Ishikawa (cell line): Measurements from ENCODE around the gene LRRTM4.

ENCODE experiments used
- CEBPB ChIP-seq: IDR thresholded peaks from 2 replicates; pipeline ENCODE4 v1.6.1; 2012
- CREB1 ChIP-seq: IDR thresholded peaks from 2 replicates; pipeline ENCODE4 v1.6.1; 2012; ENCODE audit warnings: low read depth
- EGR1 ChIP-seq: IDR thresholded peaks from 2 replicates; pipeline ENCODE4 v1.6.1; 2012
- EP300 ChIP-seq: IDR thresholded peaks from 2 replicates; pipeline ENCODE4 v1.6.1; 2012; ENCODE audit warnings: borderline replicate concordance
- FOXM1 ChIP-seq: IDR thresholded peaks from 2 replicates; pipeline ENCODE4 v1.6.1; 2012; ENCODE audit warnings: low read depth, borderline replicate concordance
- NFIC ChIP-seq: IDR thresholded peaks from 2 replicates; pipeline ENCODE4 v1.6.1; 2012
- RAD21 ChIP-seq: IDR thresholded peaks from 2 replicates; pipeline ENCODE4 v1.6.1; 2012; ENCODE audit warnings: low read depth
- TAF1 ChIP-seq: IDR thresholded peaks from 2 replicates; pipeline ENCODE4 v1.6.1; 2012; ENCODE audit warnings: low read depth, mild to moderate bottlenecking
- TCF12 ChIP-seq: IDR thresholded peaks from 2 replicates; pipeline ENCODE4 v1.6.1; 2012; ENCODE audit warnings: low read depth
- TEAD4 ChIP-seq: IDR thresholded peaks from 2 replicates; pipeline ENCODE4 v1.6.1; 2012
- YY1 ChIP-seq: IDR thresholded peaks from 2 replicates; pipeline ENCODE4 v1.6.1; 2012; ENCODE audit warnings: low read depth
- ZBTB7A ChIP-seq: IDR thresholded peaks from 2 replicates; pipeline ENCODE4 v1.6.1; 2012; ENCODE audit warnings: low read depth
- TF ChIP-seq, protein P1 (sequence below): IDR thresholded peaks from 2 replicates; pipeline ENCODE4 v1.6.1; 2012
- TF ChIP-seq, protein P2 (sequence below): IDR thresholded peaks from 2 replicates; pipeline ENCODE4 v1.6.1; 2012
- TF ChIP-seq, protein P3 (sequence below): IDR thresholded peaks from 2 replicates; pipeline ENCODE4 v1.6.1; 2012; ENCODE audit warnings: low read depth, mild to moderate bottlenecking

The LRRTM4 gene

DNA sequence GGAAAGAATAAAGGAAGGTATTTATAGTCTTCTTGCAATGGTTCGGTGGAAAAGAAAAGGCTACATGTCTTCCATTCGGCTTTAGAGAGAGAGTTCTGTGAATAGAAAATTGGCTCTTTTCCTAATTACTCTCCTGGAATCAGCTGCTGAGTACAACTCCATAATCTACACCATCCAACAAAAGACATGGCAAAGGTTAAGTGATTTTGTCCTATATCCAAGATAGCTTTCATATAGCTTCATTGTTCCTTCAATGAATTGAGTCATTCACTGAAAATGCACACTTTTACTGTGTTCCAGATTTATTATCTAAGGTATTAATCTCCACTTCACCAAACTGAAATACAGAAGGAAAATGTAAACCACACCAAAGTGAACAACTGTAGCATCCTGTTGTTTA, 514.5 kb downstream of the LRRTM4 start:
- TF ChIP-seq EGR1 (no peak), CEBPB (no peak), RAD21 (no peak), TCF12 (no peak), CREB1 (no peak), TEAD4 (no peak), NFIC (no peak), FOXM1 (no peak), EP300 (no peak), YY1 (no peak), TAF1 (no peak), ZBTB7A (no peak)
- TF ChIP-seq, protein P1, sequence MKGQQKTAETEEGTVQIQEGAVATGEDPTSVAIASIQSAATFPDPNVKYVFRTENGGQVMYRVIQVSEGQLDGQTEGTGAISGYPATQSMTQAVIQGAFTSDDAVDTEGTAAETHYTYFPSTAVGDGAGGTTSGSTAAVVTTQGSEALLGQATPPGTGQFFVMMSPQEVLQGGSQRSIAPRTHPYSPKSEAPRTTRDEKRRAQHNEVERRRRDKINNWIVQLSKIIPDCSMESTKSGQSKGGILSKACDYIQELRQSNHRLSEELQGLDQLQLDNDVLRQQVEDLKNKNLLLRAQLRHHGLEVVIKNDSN = no peak
- TF ChIP-seq, protein P2, sequence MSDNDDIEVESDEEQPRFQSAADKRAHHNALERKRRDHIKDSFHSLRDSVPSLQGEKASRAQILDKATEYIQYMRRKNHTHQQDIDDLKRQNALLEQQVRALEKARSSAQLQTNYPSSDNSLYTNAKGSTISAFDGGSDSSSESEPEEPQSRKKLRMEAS = no peak
- TF ChIP-seq, protein P3, sequence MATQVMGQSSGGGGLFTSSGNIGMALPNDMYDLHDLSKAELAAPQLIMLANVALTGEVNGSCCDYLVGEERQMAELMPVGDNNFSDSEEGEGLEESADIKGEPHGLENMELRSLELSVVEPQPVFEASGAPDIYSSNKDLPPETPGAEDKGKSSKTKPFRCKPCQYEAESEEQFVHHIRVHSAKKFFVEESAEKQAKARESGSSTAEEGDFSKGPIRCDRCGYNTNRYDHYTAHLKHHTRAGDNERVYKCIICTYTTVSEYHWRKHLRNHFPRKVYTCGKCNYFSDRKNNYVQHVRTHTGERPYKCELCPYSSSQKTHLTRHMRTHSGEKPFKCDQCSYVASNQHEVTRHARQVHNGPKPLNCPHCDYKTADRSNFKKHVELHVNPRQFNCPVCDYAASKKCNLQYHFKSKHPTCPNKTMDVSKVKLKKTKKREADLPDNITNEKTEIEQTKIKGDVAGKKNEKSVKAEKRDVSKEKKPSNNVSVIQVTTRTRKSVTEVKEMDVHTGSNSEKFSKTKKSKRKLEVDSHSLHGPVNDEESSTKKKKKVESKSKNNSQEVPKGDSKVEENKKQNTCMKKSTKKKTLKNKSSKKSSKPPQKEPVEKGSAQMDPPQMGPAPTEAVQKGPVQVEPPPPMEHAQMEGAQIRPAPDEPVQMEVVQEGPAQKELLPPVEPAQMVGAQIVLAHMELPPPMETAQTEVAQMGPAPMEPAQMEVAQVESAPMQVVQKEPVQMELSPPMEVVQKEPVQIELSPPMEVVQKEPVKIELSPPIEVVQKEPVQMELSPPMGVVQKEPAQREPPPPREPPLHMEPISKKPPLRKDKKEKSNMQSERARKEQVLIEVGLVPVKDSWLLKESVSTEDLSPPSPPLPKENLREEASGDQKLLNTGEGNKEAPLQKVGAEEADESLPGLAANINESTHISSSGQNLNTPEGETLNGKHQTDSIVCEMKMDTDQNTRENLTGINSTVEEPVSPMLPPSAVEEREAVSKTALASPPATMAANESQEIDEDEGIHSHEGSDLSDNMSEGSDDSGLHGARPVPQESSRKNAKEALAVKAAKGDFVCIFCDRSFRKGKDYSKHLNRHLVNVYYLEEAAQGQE = no peak

GRCh38 chr2:77005522-77005921, 516.7 kb downstream of the LRRTM4 start:
- TF ChIP-seq FOXM1 = no peak
- TF ChIP-seq TAF1 = no peak
- no peak for TF ChIP-seq CREB1
- no peak for TF ChIP-seq RAD21
- TF ChIP-seq NFIC = no peak

GRCh38 chr2:77001895-77002294, 520.3 kb downstream of the LRRTM4 start:
- no peak for TF ChIP-seq CREB1
- TF ChIP-seq YY1 = no peak
- no peak for TF ChIP-seq TCF12
- TF ChIP-seq, protein P2 = no peak
- TF ChIP-seq ZBTB7A = no peak
- TF ChIP-seq, protein P3 = no peak
- TF ChIP-seq EP300 = no peak
- TF ChIP-seq TEAD4 = no peak
- no peak for TF ChIP-seq RAD21
- TF ChIP-seq EGR1 = no peak
- no peak for TF ChIP-seq FOXM1
- TF ChIP-seq, protein P1 = no peak

DNA sequence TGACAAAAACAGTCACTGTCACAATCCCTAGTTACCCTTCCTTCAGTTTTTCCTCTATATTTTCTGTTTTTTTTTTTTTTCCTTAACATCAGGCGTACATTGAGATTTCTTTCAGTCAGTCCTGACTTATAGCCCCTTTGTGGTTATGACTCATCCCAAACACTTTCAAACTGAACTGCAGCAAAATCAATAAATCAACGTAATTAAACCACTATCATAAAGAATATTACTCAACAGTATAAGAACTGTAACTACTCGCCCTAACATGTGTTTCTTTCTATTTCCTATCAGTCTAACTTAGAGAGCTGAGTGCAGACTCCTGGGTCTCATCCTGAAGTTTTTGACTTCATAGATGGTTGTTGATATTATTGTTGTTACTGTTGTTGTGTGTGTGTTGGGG, 523.5 kb downstream of the LRRTM4 start:
- TF ChIP-seq ZBTB7A = no peak
- TF ChIP-seq EGR1 = no peak
- no peak for TF ChIP-seq NFIC
- TF ChIP-seq TAF1 = no peak
- TF ChIP-seq, protein P1 = no peak
- TF ChIP-seq CEBPB = no peak
- TF ChIP-seq CREB1 = no peak

- TF ChIP-seq, protein P3 = no peak
- no peak for TF ChIP-seq TCF12
- TF ChIP-seq EP300 = no peak
- no peak for TF ChIP-seq CREB1
- TF ChIP-seq, protein P2 = no peak
- no peak for TF ChIP-seq EGR1
- no peak for TF ChIP-seq TEAD4
- no peak for TF ChIP-seq TAF1
- no peak for TF ChIP-seq CEBPB
- TF ChIP-seq, protein P1 = no peak
- no peak for TF ChIP-seq YY1
- TF ChIP-seq ZBTB7A = no peak
- no peak for TF ChIP-seq RAD21
- TF ChIP-seq FOXM1 = no peak
- TF ChIP-seq NFIC = no peak
These were observed 524.0 kb downstream of the LRRTM4 start for GRCh38 chr2:76998152-76998551.
